GM19025 (cell line): Measurements from ENCODE around the gene CDS2.
A peak's percentile ranks its signal among the peaks of the same experiment; 100 is the strongest.

ENCODE experiments used
- ATAC-seq: cut with Tn5 transposase; IDR thresholded peaks from one replicate; pipeline ENCODE4 v1.9.1; 2021; ENCODE audit warnings: mild to moderate bottlenecking, low read depth, moderate library complexity; ENCODE audit not compliant: unreplicated experiment

Gene CDS2

GRCh38 chr20:5118220-5119142, 8.3 kb upstream of the CDS2 start:
- ATAC-seq, result no peak

GRCh38 chr20:5119143-5119434, 7.7 kb upstream of the CDS2 start:
- no peak for ATAC-seq

GRCh38 chr20:5119435-5120184, 7.2 kb upstream of the CDS2 start, which contains the start of gene PCNA:
Gene PCNA (minus strand): TSS chr20:5119958. CDS start chr20:5119798, 160 bp downstream.
- peak; percentile 93 for ATAC-seq

- ATAC-seq, result no peak
Measured at GRCh38 chr20:5120185-5120476, 6.7 kb upstream of the CDS2 start.

GRCh38 chr20:5122873-5123260, 3.9 kb upstream of the CDS2 start:
- no peak for ATAC-seq

- peak; percentile 7 for ATAC-seq
Measured at GRCh38 chr20:5127204-5127858, 523 bp downstream of the CDS2 start.

- no peak for ATAC-seq
Measured at GRCh38 chr20:5127859-5128424, 1.1 kb downstream of the CDS2 start.

GRCh38 chr20:5128886-5129285, 2.1 kb downstream of the CDS2 start:
- no peak for ATAC-seq

- ATAC-seq, result no peak
Measured at GRCh38 chr20:5131502-5131901, 4.7 kb downstream of the CDS2 start.

- ATAC-seq, result no peak
Measured at GRCh38 chr20:5133998-5134397, 7.2 kb downstream of the CDS2 start.

- peak; percentile 59 for ATAC-seq
Measured at GRCh38 chr20:5135363-5136012, 8.7 kb downstream of the CDS2 start.

GRCh38 chr20:5136096-5136495, 9.3 kb downstream of the CDS2 start:
- ATAC-seq, result peak; percentile 30

- no peak for ATAC-seq
Measured at GRCh38 chr20:5140195-5140594, 13.4 kb downstream of the CDS2 start.

- ATAC-seq, result no peak
Measured at GRCh38 chr20:5141615-5142014, 14.8 kb downstream of the CDS2 start.

- ATAC-seq, result no peak
Measured at GRCh38 chr20:5143851-5144250, 17.0 kb downstream of the CDS2 start.

GRCh38 chr20:5145365-5146098, 18.7 kb downstream of the CDS2 start:
- no peak for ATAC-seq

GRCh38 chr20:5146099-5146668, 19.4 kb downstream of the CDS2 start:
- ATAC-seq, result no peak

- no peak for ATAC-seq
Measured at GRCh38 chr20:5146871-5147592, 20.2 kb downstream of the CDS2 start.

GRCh38 chr20:5148581-5148980, 21.8 kb downstream of the CDS2 start:
- no peak for ATAC-seq
